Measurements from ENCODE around the gene PRSS22. TPM values are rescaled to one million over a fixed set of nuclear protein-coding genes. Genes with fewer than 3 reads are reported as not detected.
A peak's percentile ranks its signal among the peaks of the same experiment; 100 is the strongest.

Gene PRSS22
- total RNA-seq, 2 donors from 2014 or later, result not detected

DNA sequence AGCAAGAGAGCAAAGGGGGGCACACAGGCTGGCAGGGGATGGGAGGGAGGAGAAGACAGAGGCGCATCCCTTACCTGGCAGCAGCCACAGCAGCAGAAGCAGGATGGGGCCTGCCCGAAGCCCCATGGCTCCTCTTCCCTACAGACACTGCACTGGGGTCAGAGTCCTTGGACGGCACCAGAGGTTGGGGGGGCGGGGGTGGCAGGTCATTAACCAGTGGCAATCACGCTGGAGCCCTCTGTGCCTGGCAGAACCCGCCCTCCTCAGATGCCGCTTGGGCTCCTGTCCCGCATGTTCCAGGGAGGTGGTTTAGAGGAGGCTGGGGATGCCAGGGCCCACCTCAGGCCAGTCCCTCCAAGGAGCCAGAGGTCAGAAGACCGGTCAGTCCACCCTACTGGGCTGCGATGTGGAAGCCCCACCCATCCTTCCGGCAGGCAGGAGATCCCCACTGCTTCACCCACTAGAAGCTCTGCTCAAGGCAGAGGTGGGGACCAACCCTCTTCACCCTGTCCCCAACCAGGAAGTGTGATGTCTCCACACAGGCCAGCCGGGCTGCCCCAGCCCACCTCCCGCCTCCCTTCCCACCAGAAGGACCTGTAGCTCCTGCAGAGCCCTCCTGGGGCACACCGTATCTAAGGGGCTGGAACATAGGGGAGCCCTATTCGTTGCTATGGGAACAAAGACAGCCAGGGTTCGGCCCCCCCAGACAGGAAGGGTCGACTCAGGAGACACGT, 16.2 kb downstream of the PRSS22 start:
- DNase-seq (ENCODE audit: low spot score), result no peak
- Histone ChIP-seq H3K27ac (no peak overlapping the region), H3K4me3 (peak overlapping the region in 1 of 2 donors; percentile 36), H3K9me3 (no peaks in the 10 kb centered on the region), H3K36me3 (no peaks in the 10 kb centered on the region), H3K4me1 (peaks cover 0 to 14% of the 10 kb centered on the region in 2 donors), H3K27me3 (no peaks in the 10 kb centered on the region)
- TF ChIP-seq, protein P1, sequence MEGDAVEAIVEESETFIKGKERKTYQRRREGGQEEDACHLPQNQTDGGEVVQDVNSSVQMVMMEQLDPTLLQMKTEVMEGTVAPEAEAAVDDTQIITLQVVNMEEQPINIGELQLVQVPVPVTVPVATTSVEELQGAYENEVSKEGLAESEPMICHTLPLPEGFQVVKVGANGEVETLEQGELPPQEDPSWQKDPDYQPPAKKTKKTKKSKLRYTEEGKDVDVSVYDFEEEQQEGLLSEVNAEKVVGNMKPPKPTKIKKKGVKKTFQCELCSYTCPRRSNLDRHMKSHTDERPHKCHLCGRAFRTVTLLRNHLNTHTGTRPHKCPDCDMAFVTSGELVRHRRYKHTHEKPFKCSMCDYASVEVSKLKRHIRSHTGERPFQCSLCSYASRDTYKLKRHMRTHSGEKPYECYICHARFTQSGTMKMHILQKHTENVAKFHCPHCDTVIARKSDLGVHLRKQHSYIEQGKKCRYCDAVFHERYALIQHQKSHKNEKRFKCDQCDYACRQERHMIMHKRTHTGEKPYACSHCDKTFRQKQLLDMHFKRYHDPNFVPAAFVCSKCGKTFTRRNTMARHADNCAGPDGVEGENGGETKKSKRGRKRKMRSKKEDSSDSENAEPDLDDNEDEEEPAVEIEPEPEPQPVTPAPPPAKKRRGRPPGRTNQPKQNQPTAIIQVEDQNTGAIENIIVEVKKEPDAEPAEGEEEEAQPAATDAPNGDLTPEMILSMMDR (IDR thresholded peaks at IDR 0.05), result no peak

DNA sequence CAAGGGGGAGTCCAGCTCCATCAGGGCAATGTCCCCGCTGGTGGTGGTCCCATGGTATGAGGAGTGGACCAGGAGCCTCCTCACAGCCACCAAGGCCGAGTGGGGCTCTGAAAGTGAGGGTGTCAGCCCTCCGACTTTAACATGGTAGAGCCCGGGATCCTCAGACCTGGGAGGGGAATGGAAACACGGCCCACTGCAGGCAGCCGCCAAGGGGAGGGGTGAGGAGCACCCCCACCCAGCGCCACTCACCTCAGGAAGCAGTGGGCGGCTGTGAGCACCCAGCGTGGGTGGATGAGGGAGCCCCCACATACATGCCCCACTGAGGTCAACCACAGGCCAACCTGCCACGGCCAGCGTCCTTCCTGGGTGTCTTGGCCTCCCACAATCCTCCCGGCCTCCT, 17.1 kb downstream of the PRSS22 start:
- Histone ChIP-seq H3K27me3 (no peaks in the 10 kb centered on the region), H3K4me3 (no peak overlapping the region), H3K9me3 (no peaks in the 10 kb centered on the region), H3K27ac (no peak overlapping the region), H3K36me3 (no peaks in the 10 kb centered on the region), H3K4me1 (peaks cover 0 to 17% of the 10 kb centered on the region in 2 donors)
- TF ChIP-seq, protein P1 (IDR thresholded peaks at IDR 0.05), result no peak
- no peak for DNase-seq (ENCODE audit: low spot score)

DNA sequence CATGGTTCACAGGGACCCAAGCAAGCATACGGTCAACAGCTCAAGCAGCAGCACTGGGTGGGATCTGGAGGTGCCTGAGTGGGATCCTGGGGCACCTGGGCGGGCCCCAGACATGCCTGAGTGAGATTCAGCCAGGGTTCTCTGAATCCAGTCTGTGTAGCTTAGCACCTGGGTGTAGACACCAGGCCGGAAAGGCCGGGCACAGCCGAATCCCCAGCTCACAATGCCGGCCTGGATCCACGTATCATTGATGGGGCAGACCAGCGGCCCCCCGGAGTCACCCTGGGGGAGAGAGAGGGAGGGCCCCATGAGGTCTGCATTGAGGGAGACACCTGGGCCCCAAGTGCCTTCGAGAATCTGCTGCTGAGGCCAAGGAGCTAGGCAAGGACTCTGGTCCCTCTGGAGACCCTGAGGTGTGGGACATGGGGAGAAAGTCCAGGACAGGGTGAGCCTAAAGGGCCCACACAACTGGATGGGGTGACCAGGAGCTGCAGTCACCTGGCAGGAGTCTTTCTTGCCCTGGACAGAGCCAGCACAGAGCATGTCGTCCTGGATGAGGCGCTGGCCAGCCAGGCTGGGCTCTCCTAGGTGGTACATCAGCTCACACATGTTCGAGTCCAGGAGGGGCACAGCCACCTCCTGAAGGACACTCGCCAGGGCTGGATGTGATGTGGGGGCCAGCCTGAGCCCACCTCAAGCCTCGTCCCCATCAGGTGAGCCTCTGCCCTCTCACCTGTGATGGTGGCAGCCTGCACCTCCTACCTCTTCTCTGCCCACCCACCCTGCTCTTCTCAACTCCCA, 18.1 kb downstream of the PRSS22 start:
- no peak overlapping the region for H3K27ac ChIP-seq
- no peaks in the 10 kb centered on the region for H3K27me3 ChIP-seq
- no peak for DNase-seq (ENCODE audit: low spot score)
- peaks cover 0 to 26% of the 10 kb centered on the region in 2 donors for H3K4me1 ChIP-seq
- no peaks in the 10 kb centered on the region for H3K36me3 ChIP-seq
- no peaks in the 10 kb centered on the region for H3K9me3 ChIP-seq
- TF ChIP-seq, protein P1 (IDR thresholded peaks at IDR 0.05), result no peak
- no peak overlapping the region for H3K4me3 ChIP-seq

DNA sequence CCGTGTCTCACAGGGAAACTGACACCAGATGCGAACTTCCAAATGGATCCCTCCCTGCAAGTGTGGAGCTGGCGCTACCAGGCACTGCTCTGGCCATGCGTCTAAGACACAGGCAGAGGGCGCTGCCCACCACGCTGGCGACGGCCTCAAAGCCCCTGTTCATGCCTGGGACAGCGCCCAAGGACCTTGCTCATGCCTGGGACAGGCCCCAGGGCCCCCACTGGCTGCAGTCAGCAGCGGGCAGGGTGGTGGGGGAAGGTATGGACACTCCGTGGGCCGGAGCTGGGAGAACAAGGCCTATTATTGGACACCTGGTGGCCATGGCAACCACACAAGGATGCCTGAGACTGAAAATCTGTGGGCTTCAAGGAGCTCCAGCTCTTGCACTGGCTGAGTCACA, 19.0 kb downstream of the PRSS22 start:
- Histone ChIP-seq H3K4me1 (peaks cover 0 to 26% of the 10 kb centered on the region in 2 donors), H3K9me3 (no peaks in the 10 kb centered on the region), H3K4me3 (no peak overlapping the region), H3K27me3 (no peaks in the 10 kb centered on the region), H3K36me3 (no peaks in the 10 kb centered on the region), H3K27ac (no peak overlapping the region)
- DNase-seq (ENCODE audit: low spot score), result no peak
- TF ChIP-seq, protein P1 (IDR thresholded peaks at IDR 0.05), result peak; percentile 40 to 74

DNA sequence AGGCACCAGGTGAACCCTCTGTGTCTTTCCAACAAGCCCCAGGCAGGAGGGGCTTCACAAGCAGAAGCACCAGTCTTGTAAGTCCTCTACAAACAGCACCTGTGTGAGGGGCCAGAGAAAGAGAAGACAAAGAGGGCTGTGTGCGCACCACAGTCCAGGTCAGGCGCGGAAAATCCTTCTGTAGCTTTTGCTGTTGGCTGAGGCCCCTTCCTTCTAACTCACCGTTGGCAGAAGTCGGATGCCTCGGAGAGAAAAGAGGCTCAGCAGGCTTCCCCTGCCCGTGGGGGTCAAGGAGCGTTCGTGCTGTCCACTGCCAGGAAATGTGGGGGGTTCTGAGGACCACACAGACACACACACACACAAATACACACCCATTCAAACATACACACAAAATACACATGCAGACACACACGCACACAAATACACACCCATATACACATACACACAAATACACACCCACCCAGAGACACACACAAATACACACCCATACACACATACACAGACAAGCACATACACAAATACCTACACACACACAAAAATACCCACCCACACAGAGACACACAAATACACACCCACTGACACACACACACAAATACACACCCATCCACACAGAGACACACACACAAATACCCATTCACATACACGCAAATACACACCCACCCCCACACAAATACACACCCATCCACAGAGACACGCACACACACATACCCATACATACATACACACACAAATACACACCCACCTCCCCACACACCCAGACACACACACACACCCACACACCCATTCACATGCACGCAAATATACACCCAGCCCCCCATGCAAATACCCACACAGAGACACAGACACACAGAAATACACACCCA, 21.1 kb downstream of the PRSS22 start:
- peaks cover 0 to 18% of the 10 kb centered on the region in 2 donors for H3K4me1 ChIP-seq
- H3K4me3 ChIP-seq, result no peak overlapping the region
- H3K27ac ChIP-seq, result no peak overlapping the region
- no peak for DNase-seq (ENCODE audit: low spot score)
- H3K36me3 ChIP-seq, result no peaks in the 10 kb centered on the region
- H3K27me3 ChIP-seq, result no peaks in the 10 kb centered on the region
- TF ChIP-seq, protein P1 (IDR thresholded peaks at IDR 0.05), result no peak
- no peaks in the 10 kb centered on the region for H3K9me3 ChIP-seq

Measured in right atrium auricular region (tissue), 2 donors.